ENCODE measurements around the gene CASK.

Gene CASK

GRCh38 chrX:41837270-41837944 is 85.9 kb downstream of the CASK start:
- no peak for ATAC-seq (ENCODE audit: low read depth)
- DNase-seq (ENCODE audit: low spot score in 2 of 2), result no peak
- no peaks in the 10 kb centered on the region for H3K27me3 Mint-ChIP-seq
- H3K36me3 Mint-ChIP-seq, result peaks cover 14% of the 10 kb centered on the region
- peak overlapping the region; percentile 28 for H3K27ac Mint-ChIP-seq
- no peaks in the 10 kb centered on the region for H3K9me3 Mint-ChIP-seq
- peaks cover 9% of the 10 kb centered on the region for H3K4me1 Mint-ChIP-seq
- no peak overlapping the region for H3K4me3 Mint-ChIP-seq

- Mint-ChIP-seq H3K4me1 (peaks cover 8% of the 10 kb centered on the region), H3K9me3 (no peaks in the 10 kb centered on the region), H3K27ac (peak overlapping the region; percentile 55), H3K4me3 (no peak overlapping the region), H3K27me3 (no peaks in the 10 kb centered on the region), H3K36me3 (peaks cover 19% of the 10 kb centered on the region)
- ATAC-seq (ENCODE audit: low read depth) (no peak), DNase-seq (ENCODE audit: low spot score in 2 of 2) (no peak)
These were observed 94.5 kb downstream of the CASK start for GRCh38 chrX:41828826-41829225.

GRCh38 chrX:41827886-41828285 is 95.5 kb downstream of the CASK start:
- ATAC-seq (ENCODE audit: low read depth) (no peak), DNase-seq (ENCODE audit: low spot score in 2 of 2) (no peak)
- peaks cover 10% of the 10 kb centered on the region for H3K4me1 Mint-ChIP-seq
- no peaks in the 10 kb centered on the region for H3K27me3 Mint-ChIP-seq
- peaks cover 24% of the 10 kb centered on the region for H3K36me3 Mint-ChIP-seq
- H3K27ac Mint-ChIP-seq, result no peak overlapping the region
- H3K9me3 Mint-ChIP-seq, result peaks cover 4% of the 10 kb centered on the region
- H3K4me3 Mint-ChIP-seq, result no peak overlapping the region

GRCh38 chrX:41825796-41826195 is 97.6 kb downstream of the CASK start:
- Mint-ChIP-seq H3K27me3 (no peaks in the 10 kb centered on the region), H3K27ac (no peak overlapping the region), H3K4me1 (peaks cover 7% of the 10 kb centered on the region), H3K4me3 (no peak overlapping the region), H3K9me3 (peaks cover 8% of the 10 kb centered on the region), H3K36me3 (peaks cover 26% of the 10 kb centered on the region)
- DNase-seq (ENCODE audit: low spot score in 2 of 2), result no peak
- no peak for ATAC-seq (ENCODE audit: low read depth)

- DNase-seq (ENCODE audit: low spot score in 2 of 2), result no peak
- Mint-ChIP-seq H3K4me3 (no peak overlapping the region), H3K9me3 (peaks cover 8% of the 10 kb centered on the region), H3K27me3 (no peaks in the 10 kb centered on the region), H3K36me3 (peaks cover 26% of the 10 kb centered on the region), H3K4me1 (peaks cover 7% of the 10 kb centered on the region), H3K27ac (no peak overlapping the region)
- ATAC-seq (ENCODE audit: low read depth), result no peak
These were observed 98.8 kb downstream of the CASK start for GRCh38 chrX:41824551-41824950.

GRCh38 chrX:41823402-41823801 is 100.0 kb downstream of the CASK start:
- peaks cover 2% of the 10 kb centered on the region for H3K4me1 Mint-ChIP-seq
- no peaks in the 10 kb centered on the region for H3K27me3 Mint-ChIP-seq

GRCh38 chrX:41822892-41823291 is 100.5 kb downstream of the CASK start:
- DNase-seq (ENCODE audit: low spot score in 2 of 2) (no peak), ATAC-seq (ENCODE audit: low read depth) (no peak)
- H3K27me3 Mint-ChIP-seq, result no peaks in the 10 kb centered on the region
- H3K4me3 Mint-ChIP-seq, result no peak overlapping the region
- peaks cover 8% of the 10 kb centered on the region for H3K9me3 Mint-ChIP-seq
- peaks cover 2% of the 10 kb centered on the region for H3K4me1 Mint-ChIP-seq
- H3K36me3 Mint-ChIP-seq, result peaks cover 22% of the 10 kb centered on the region
- H3K27ac Mint-ChIP-seq, result no peak overlapping the region

More at GRCh38 chrX:41823402-41823801, 100.0 kb downstream of the CASK start:
- H3K27ac Mint-ChIP-seq, result no peak overlapping the region
- peaks cover 24% of the 10 kb centered on the region for H3K36me3 Mint-ChIP-seq
- H3K9me3 Mint-ChIP-seq, result peaks cover 8% of the 10 kb centered on the region
- no peak overlapping the region for H3K4me3 Mint-ChIP-seq
- ATAC-seq (ENCODE audit: low read depth), result no peak
- DNase-seq (ENCODE audit: low spot score in 2 of 2), result no peak

- H3K9me3 Mint-ChIP-seq, result peaks cover 2% of the 10 kb centered on the region
- no peaks in the 10 kb centered on the region for H3K27me3 Mint-ChIP-seq
- H3K4me1 Mint-ChIP-seq, result peaks cover 8% of the 10 kb centered on the region
- H3K36me3 Mint-ChIP-seq, result peaks cover 7% of the 10 kb centered on the region
- H3K4me3 Mint-ChIP-seq, result no peak overlapping the region
- DNase-seq (ENCODE audit: low spot score in 2 of 2) (no peak), ATAC-seq (ENCODE audit: low read depth) (no peak)
- H3K27ac Mint-ChIP-seq, result no peak overlapping the region
These were observed 115.3 kb downstream of the CASK start for GRCh38 chrX:41808047-41808446.

- Mint-ChIP-seq H3K36me3 (peaks cover 18% of the 10 kb centered on the region), H3K27me3 (no peaks in the 10 kb centered on the region), H3K4me3 (no peak overlapping the region), H3K9me3 (peaks cover 5% of the 10 kb centered on the region), H3K27ac (no peak overlapping the region), H3K4me1 (peaks cover 6% of the 10 kb centered on the region)
- DNase-seq (ENCODE audit: low spot score in 2 of 2) (no peak), ATAC-seq (ENCODE audit: low read depth) (no peak)
These were observed 120.4 kb downstream of the CASK start for GRCh38 chrX:41802958-41803357.

- Mint-ChIP-seq H3K4me3 (no peak overlapping the region), H3K4me1 (peaks cover 16% of the 10 kb centered on the region), H3K9me3 (peaks cover 5% of the 10 kb centered on the region), H3K27ac (no peak overlapping the region), H3K27me3 (no peaks in the 10 kb centered on the region), H3K36me3 (peaks cover 17% of the 10 kb centered on the region)
- no peak for ATAC-seq (ENCODE audit: low read depth)
- DNase-seq (ENCODE audit: low spot score in 2 of 2), result no peak
These were observed 123.7 kb downstream of the CASK start for GRCh38 chrX:41799661-41800060.

- peaks cover 7% of the 10 kb centered on the region for H3K36me3 Mint-ChIP-seq
- H3K27ac Mint-ChIP-seq, result peak overlapping the region; percentile 56
- H3K4me3 Mint-ChIP-seq, result no peak overlapping the region
- H3K9me3 Mint-ChIP-seq, result peaks cover 3% of the 10 kb centered on the region
- H3K27me3 Mint-ChIP-seq, result no peaks in the 10 kb centered on the region
- H3K4me1 Mint-ChIP-seq, result peaks cover 14% of the 10 kb centered on the region
- DNase-seq (ENCODE audit: low spot score in 2 of 2), result no peak
- ATAC-seq (ENCODE audit: low read depth), result no peak
These were observed 126.8 kb downstream of the CASK start for GRCh38 chrX:41796577-41796976.

- no peak for ATAC-seq (ENCODE audit: low read depth)
- Mint-ChIP-seq H3K27ac (no peak overlapping the region), H3K4me1 (peaks cover 14% of the 10 kb centered on the region), H3K27me3 (no peaks in the 10 kb centered on the region), H3K9me3 (no peaks in the 10 kb centered on the region), H3K4me3 (no peak overlapping the region), H3K36me3 (peaks cover 4% of the 10 kb centered on the region)
- no peak for DNase-seq (ENCODE audit: low spot score in 2 of 2)
These were observed 127.3 kb downstream of the CASK start for GRCh38 chrX:41796046-41796445.

GRCh38 chrX:41789374-41789773 is 134.0 kb downstream of the CASK start:
- H3K36me3 Mint-ChIP-seq, result peaks cover 4% of the 10 kb centered on the region
- peaks cover 3% of the 10 kb centered on the region for H3K4me1 Mint-ChIP-seq
- no peaks in the 10 kb centered on the region for H3K9me3 Mint-ChIP-seq
- H3K27ac Mint-ChIP-seq, result peak overlapping the region; percentile 58
- ATAC-seq (ENCODE audit: low read depth), result no peak
- no peaks in the 10 kb centered on the region for H3K27me3 Mint-ChIP-seq
- H3K4me3 Mint-ChIP-seq, result no peak overlapping the region
- DNase-seq (ENCODE audit: low spot score in 2 of 2), result no peak

- Mint-ChIP-seq H3K27ac (peak overlapping the region; percentile 31), H3K27me3 (no peaks in the 10 kb centered on the region), H3K4me1 (peaks cover 3% of the 10 kb centered on the region), H3K36me3 (peaks cover 4% of the 10 kb centered on the region), H3K4me3 (no peak overlapping the region), H3K9me3 (no peaks in the 10 kb centered on the region)
- ATAC-seq (ENCODE audit: low read depth) (no peak), DNase-seq (ENCODE audit: low spot score in 2 of 2) (no peak)
These were observed 137.7 kb downstream of the CASK start for GRCh38 chrX:41785685-41786084.

GRCh38 chrX:41781500-41781899 is 141.9 kb downstream of the CASK start:
- ATAC-seq (ENCODE audit: low read depth) (peak; percentile 56), DNase-seq (ENCODE audit: low spot score in 2 of 2) (peak in 1 of 2 donors; percentile 14)
- Mint-ChIP-seq H3K9me3 (no peaks in the 10 kb centered on the region), H3K4me3 (no peak overlapping the region), H3K27ac (no peak overlapping the region), H3K36me3 (peaks cover 4% of the 10 kb centered on the region), H3K27me3 (no peaks in the 10 kb centered on the region), H3K4me1 (peaks cover under 1% of the 10 kb centered on the region)
